ENCODE measurements around the gene GPALPP1.
A peak's percentile ranks its signal among the peaks of the same experiment; 100 is the strongest.
"Not testable (repeated sequence)": the region's sequence is repeated elsewhere in the genome, so short reads cannot be mapped to it uniquely, and the experiment has no call there.

GPALPP1 gene

GRCh38 chr13:45063889-45064288 lies 74.6 kb downstream of the GPALPP1 start:
- not testable (repeated sequence) for DNase-seq

GRCh38 chr13:45064889-45065288 lies 75.6 kb downstream of the GPALPP1 start:
- no peak for DNase-seq

- peak; percentile 51 to 76 (median 60) for DNase-seq
Observed at GRCh38 chr13:45068036-45069001, 79.0 kb downstream of the GPALPP1 start.

GRCh38 chr13:45073809-45074208 lies 84.5 kb downstream of the GPALPP1 start:
- DNase-seq: no peak

GRCh38 chr13:45074721-45075120 lies 85.4 kb downstream of the GPALPP1 start:
- no peak for DNase-seq

GRCh38 chr13:45078003-45078402 lies 88.7 kb downstream of the GPALPP1 start:
- DNase-seq: no peak

All from NCI-H1417 (cell line).